Caco-2 (cell line): ENCODE data around the gene HDAC9. TPM values are rescaled to one million over a fixed set of nuclear protein-coding genes. Genes with fewer than 3 reads are reported as not detected.

Experiments used
- BruUV-seq: library from RNA; stranded (reverse); fragments of 400-500 nt; replicated peaks from 2 replicates; lab custom pipeline; 2021; lab: Mats Ljungman, UMichigan
- CTCF ChIA-PET: fragments of 300-600 bp; sonication (Branson Sonifier 250); formaldehyde crosslinking; loops from one replicate; lab custom pipeline; 2022; ENCODE audit warnings: antibody characterized with exemption; lab: Charles Lee
- POLR2A ChIA-PET: fragments of 300-600 bp; sonication (Branson Sonifier 250); formaldehyde crosslinking; loops from one replicate; lab custom pipeline; 2022; ENCODE audit warnings: antibody characterized with exemption; lab: Charles Lee
- DNase-seq, 2 experiments: peaks; one replicate each; pipeline versions ENCODE4 v3.0.0 to v3.0.0-alpha.2; 2020 to 2022
- H3K27me3 ChIP-seq: replicated peaks from 2 replicates; pipeline ENCODE4 v1.6.0; 2011; ENCODE audit warnings: low read length; ENCODE audit not compliant: control insufficient read depth, insufficient read depth
- H3K36me3 ChIP-seq: 2 replicates; pipeline ENCODE4 v1.5.1; 2011; ENCODE audit warnings: low read length; ENCODE audit not compliant: control insufficient read depth, insufficient read depth
- H3K4me1 ChIP-seq: fragments of 250-450 bp; sonication (Bioruptor Pico); 2 replicates; pipeline ENCODE4 v1.5.1; 2020; ENCODE audit warnings: mild to moderate bottlenecking
- H3K4me3 ChIP-seq: 2 replicates; pipeline ENCODE4 v1.5.1; 2011; ENCODE audit warnings: low read depth, mild to moderate bottlenecking, control low read depth, low read length
- H3K9me3 ChIP-seq: fragments of 250-450 bp; sonication (Bioruptor Pico); 2 replicates; pipeline ENCODE4 v1.5.1; 2020; ENCODE audit warnings: mild to moderate bottlenecking, moderate library complexity
- H3K27ac Mint-ChIP-seq: one replicate; pipeline ENCODE4 v1.8.0; 2022; ENCODE audit warnings: mixed read lengths; ENCODE audit not compliant: unreplicated experiment
- H3K27me3 Mint-ChIP-seq: one replicate; pipeline ENCODE4 v1.8.0; 2022; ENCODE audit warnings: mixed read lengths; ENCODE audit not compliant: insufficient read depth, unreplicated experiment
- H3K36me3 Mint-ChIP-seq: one replicate; pipeline ENCODE4 v1.8.0; 2022; ENCODE audit warnings: mild to moderate bottlenecking, mixed read lengths; ENCODE audit not compliant: insufficient read depth, unreplicated experiment
- H3K4me1 Mint-ChIP-seq: one replicate; pipeline ENCODE4 v1.8.0; 2022; ENCODE audit warnings: low read depth, mixed read lengths; ENCODE audit not compliant: unreplicated experiment
- H3K4me3 Mint-ChIP-seq: one replicate; pipeline ENCODE4 v1.8.0; 2022; ENCODE audit warnings: mild to moderate bottlenecking, moderate library complexity, mixed read lengths; ENCODE audit not compliant: unreplicated experiment
- H3K9me3 Mint-ChIP-seq: one replicate; pipeline ENCODE4 v1.8.0; 2022; ENCODE audit warnings: mixed read lengths; ENCODE audit not compliant: unreplicated experiment
- intact Hi-C: fragments of 100-400 bp; cut with micrococcal nuclease; formaldehyde crosslinking; loops from one replicate; pipeline ENCODE4 v1.10.0; 2022; ENCODE audit not compliant: unreplicated experiment
- total RNA-seq: library from RNA; stranded (reverse); gene quantifications from 2 replicates; pipeline ENCODE4 v1.2.3, GENCODE V29; 2022
- TF ChIP-seq, protein P1 (sequence below), 2 experiments: fragments of 200-600 bp in 1 of 2; IDR thresholded peaks; 1 replicate in 1 of 2; 2 replicates in 1 of 2; pipeline versions ENCODE4 v1.5.1 to v1.8.0; 2011 to 2022; ENCODE audit warnings: antibody characterized with exemption in 1 of 2, control low read depth in 1 of 2, inconsistent platforms in 1 of 2, low read depth in 1 of 2, low read length in 1 of 2, mild to moderate bottlenecking in 1 of 2, moderate library complexity in 1 of 2; ENCODE audit not compliant: insufficient read depth in 1 of 2, severe bottlenecking in 1 of 2, unreplicated experiment in 1 of 2

The HDAC9 gene
- total RNA-seq, 1 experiment from 2014 or later, result 0.27 TPM

DNA sequence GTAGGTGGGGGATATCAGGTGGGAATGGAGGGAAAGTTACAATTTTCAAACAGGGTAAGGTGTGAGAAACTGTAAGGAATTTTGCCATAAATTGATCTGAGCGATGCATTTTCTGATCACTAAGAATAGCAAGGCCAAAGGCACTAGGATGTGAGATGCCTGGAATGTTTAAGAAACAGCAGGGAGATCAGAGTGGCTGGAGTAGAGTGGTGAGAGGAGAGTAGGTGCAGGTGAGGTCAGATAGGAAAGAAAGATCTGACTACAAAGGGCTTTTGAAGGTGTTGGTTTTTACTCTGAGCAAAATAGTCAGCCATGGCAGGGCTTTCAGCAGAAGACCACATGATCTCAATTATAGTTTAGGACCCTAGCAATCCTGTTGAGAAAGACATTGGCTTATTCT lies 55.0 kb downstream of the HDAC9 start:
- Mint-ChIP-seq H3K4me1 (no peaks in the 10 kb centered on the region), H3K9me3 (no peaks in the 10 kb centered on the region), H3K4me3 (no peak overlapping the region), H3K36me3 (no peaks in the 10 kb centered on the region), H3K27me3 (no peaks in the 10 kb centered on the region), H3K27ac (no peak overlapping the region)
- DNase-seq, result no peak
- H3K27me3 ChIP-seq, result no peaks in the 10 kb centered on the region
- BruUV-seq, result no TSS peak
- ChIA-PET CTCF (no interaction called here), POLR2A (no interaction called here)
- no peaks in the 10 kb centered on the region for H3K4me1 ChIP-seq
- H3K36me3 ChIP-seq, result no peaks in the 10 kb centered on the region
- no peak overlapping the region for H3K4me3 ChIP-seq
- TF ChIP-seq, protein P1, sequence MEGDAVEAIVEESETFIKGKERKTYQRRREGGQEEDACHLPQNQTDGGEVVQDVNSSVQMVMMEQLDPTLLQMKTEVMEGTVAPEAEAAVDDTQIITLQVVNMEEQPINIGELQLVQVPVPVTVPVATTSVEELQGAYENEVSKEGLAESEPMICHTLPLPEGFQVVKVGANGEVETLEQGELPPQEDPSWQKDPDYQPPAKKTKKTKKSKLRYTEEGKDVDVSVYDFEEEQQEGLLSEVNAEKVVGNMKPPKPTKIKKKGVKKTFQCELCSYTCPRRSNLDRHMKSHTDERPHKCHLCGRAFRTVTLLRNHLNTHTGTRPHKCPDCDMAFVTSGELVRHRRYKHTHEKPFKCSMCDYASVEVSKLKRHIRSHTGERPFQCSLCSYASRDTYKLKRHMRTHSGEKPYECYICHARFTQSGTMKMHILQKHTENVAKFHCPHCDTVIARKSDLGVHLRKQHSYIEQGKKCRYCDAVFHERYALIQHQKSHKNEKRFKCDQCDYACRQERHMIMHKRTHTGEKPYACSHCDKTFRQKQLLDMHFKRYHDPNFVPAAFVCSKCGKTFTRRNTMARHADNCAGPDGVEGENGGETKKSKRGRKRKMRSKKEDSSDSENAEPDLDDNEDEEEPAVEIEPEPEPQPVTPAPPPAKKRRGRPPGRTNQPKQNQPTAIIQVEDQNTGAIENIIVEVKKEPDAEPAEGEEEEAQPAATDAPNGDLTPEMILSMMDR (IDR thresholded peaks at IDR 0.05; ENCODE audit: insufficient read depth in 1 of 2, low read depth in 1 of 2, low read length in 1 of 2, severe bottlenecking in 1 of 2, unreplicated experiment in 1 of 2), result no peak
- H3K9me3 ChIP-seq, result no peaks in the 10 kb centered on the region
- intact Hi-C loops, result no loop called here

DNA sequence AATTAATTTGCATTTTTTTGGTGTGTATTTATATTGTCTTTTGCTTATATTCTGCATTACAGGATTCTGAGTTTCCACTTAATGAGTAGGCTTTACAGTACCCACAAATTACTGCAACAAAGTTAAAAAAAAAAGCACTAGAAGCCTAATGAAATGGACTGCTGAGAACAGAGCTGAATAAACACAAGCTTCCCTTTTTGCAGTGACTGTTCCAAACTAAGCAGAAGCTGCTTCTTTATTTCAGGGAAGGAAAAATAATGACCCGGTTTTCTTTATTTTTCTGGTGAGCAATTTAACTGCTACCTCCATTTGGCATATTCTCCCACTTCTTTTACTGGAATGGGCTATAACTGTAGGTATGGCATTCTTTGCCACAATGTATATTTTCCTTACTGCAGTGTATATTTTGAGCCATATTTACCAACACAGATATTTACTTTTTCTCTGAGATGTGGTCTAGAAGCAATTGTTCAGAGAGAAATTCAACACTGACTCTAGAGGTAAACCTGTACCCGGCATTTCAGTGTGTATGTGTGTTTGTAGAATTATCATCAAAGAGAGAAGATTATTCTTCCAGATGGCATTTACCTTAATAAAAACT lies 56.9 kb downstream of the HDAC9 start:
- CTCF ChIA-PET, result no interaction called here
- TF ChIP-seq, protein P1 (IDR thresholded peaks at IDR 0.05; ENCODE audit: insufficient read depth in 1 of 2, low read depth in 1 of 2, low read length in 1 of 2, severe bottlenecking in 1 of 2, unreplicated experiment in 1 of 2), result no peak

DNA sequence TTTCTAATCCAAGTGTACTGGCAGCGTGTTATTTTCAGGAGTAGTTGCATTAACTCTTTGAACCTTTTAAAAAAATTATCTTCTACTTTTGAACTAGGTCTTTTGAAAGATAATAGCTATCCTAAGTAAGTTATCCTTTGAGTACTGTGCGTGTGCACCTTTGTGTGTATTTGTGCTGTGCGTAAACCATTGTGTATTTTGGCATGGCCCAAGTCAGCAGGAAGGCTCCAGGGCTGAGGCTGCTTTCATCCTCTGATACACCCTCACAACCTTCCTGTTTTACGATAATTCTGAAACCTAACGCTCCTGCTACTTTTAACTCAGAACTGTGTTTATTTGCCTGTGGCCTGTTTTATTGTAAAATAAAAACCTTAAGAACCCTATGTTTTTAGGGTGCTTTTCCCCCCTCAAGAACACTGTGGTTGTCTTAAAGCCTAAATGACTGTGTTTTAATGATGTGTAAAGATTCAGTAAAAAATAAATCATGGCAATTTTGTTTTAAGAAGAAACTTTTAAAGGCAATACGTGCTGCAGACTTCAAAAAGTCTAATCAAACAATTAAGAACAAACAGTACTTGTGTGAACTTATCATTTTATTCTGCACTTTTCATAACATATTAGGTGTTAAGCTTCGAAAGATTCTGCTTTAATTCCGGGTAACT lies 57.5 kb downstream of the HDAC9 start:
- Mint-ChIP-seq H3K27me3 (no peaks in the 10 kb centered on the region), H3K4me3 (no peak overlapping the region), H3K9me3 (no peaks in the 10 kb centered on the region), H3K4me1 (no peaks in the 10 kb centered on the region), H3K27ac (no peak overlapping the region), H3K36me3 (no peaks in the 10 kb centered on the region)
- BruUV-seq, result no TSS peak
- Histone ChIP-seq H3K9me3 (no peaks in the 10 kb centered on the region), H3K4me1 (no peaks in the 10 kb centered on the region), H3K27me3 (no peaks in the 10 kb centered on the region), H3K36me3 (no peaks in the 10 kb centered on the region), H3K4me3 (no peak overlapping the region)
- ChIA-PET POLR2A (no interaction called here), CTCF (no interaction called here)
- no peak for DNase-seq
- TF ChIP-seq, protein P1 (IDR thresholded peaks at IDR 0.05; ENCODE audit: insufficient read depth in 1 of 2, low read depth in 1 of 2, low read length in 1 of 2, severe bottlenecking in 1 of 2, unreplicated experiment in 1 of 2), result no peak
- intact Hi-C loops, result no loop called here

More for the DNA sequence above, 56.9 kb downstream of the HDAC9 start:
- Histone ChIP-seq H3K4me1 (no peaks in the 10 kb centered on the region), H3K27me3 (no peaks in the 10 kb centered on the region), H3K36me3 (no peaks in the 10 kb centered on the region), H3K4me3 (no peak overlapping the region), H3K9me3 (no peaks in the 10 kb centered on the region)
- no peaks in the 10 kb centered on the region for H3K36me3 Mint-ChIP-seq
- intact Hi-C loops, result no loop called here
- no peak overlapping the region for H3K27ac Mint-ChIP-seq
- H3K27me3 Mint-ChIP-seq, result no peaks in the 10 kb centered on the region
- H3K4me1 Mint-ChIP-seq, result no peaks in the 10 kb centered on the region
- H3K9me3 Mint-ChIP-seq, result no peaks in the 10 kb centered on the region
- no TSS peak for BruUV-seq
- no peak for DNase-seq
- H3K4me3 Mint-ChIP-seq, result no peak overlapping the region
- POLR2A ChIA-PET, result no interaction called here
